Right lobe of liver (tissue), 4 donors: ENCODE measurements around the gene TRAK2.

ENCODE experiments used
- POLR2A ChIP-seq: fragments of 450-650 bp; IDR thresholded peaks from one replicate; pipeline ENCODE4 v1.6.1; 2017; ENCODE audit warnings: antibody characterized with exemption, mild to moderate bottlenecking
- TF ChIP-seq, protein P1 (sequence below), 4 donors: fragments of 200-600 bp in 3 of 4; fragments of 450-650 bp in 1 of 4; IDR thresholded peaks; one replicate each; pipeline versions ENCODE4 v1.5.1 to v1.8.0; 2016 to 2022; ENCODE audit warnings: antibody characterized with exemption in 4 of 4, mild to moderate bottlenecking in 2 of 4
- donor health status: DM: no; HTN: no; CAD: no.
- donor health status: DM: no; HTN: no; CAD: no.
- donor health status: DM: no; HTN: yes; CAD: no.

- TF ChIP-seq, protein P1, sequence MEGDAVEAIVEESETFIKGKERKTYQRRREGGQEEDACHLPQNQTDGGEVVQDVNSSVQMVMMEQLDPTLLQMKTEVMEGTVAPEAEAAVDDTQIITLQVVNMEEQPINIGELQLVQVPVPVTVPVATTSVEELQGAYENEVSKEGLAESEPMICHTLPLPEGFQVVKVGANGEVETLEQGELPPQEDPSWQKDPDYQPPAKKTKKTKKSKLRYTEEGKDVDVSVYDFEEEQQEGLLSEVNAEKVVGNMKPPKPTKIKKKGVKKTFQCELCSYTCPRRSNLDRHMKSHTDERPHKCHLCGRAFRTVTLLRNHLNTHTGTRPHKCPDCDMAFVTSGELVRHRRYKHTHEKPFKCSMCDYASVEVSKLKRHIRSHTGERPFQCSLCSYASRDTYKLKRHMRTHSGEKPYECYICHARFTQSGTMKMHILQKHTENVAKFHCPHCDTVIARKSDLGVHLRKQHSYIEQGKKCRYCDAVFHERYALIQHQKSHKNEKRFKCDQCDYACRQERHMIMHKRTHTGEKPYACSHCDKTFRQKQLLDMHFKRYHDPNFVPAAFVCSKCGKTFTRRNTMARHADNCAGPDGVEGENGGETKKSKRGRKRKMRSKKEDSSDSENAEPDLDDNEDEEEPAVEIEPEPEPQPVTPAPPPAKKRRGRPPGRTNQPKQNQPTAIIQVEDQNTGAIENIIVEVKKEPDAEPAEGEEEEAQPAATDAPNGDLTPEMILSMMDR (IDR thresholded peaks at IDR 0.05): no peak
- no peak for TF ChIP-seq POLR2A
Measured at GRCh38 chr2:201403880-201404279, 47.4 kb downstream of the TRAK2 start.
